ENCODE measurements around the gene UBXN7. TPM values are rescaled to one million over a fixed set of nuclear protein-coding genes. Genes with fewer than 3 reads are reported as not detected.
"Not testable (repeated sequence)": the region's sequence is repeated elsewhere in the genome, so short reads cannot be mapped to it uniquely, and the experiment has no call there.

UBXN7 gene
- total RNA-seq, 1 donor from 2014 or later: 106 TPM

- H3K9me3 Mint-ChIP-seq (ENCODE audit: unreplicated experiment): peaks cover 20% of the 10 kb centered on the region
- H3K27ac Mint-ChIP-seq (ENCODE audit: unreplicated experiment); H3K27me3 Mint-ChIP-seq (ENCODE audit: unreplicated experiment); H3K4me3 Mint-ChIP-seq (ENCODE audit: unreplicated experiment); H3K4me1 Mint-ChIP-seq (ENCODE audit: low read depth, unreplicated experiment): not testable (repeated sequence)
- DNase-seq: peak; percentile 18
- H3K36me3 Mint-ChIP-seq (ENCODE audit: unreplicated experiment): peaks cover 57% of the 10 kb centered on the region
Observed at GRCh38 chr3:196385446-196385845, 46.8 kb downstream of the UBXN7 start.

GRCh38 chr3:196378146-196378841, 53.9 kb downstream of the UBXN7 start:
- DNase-seq: no peak
- no peak for TF ChIP-seq CTCF (IDR thresholded peaks at IDR 0.05; ENCODE audit: partially characterized antibody, unreplicated experiment)
- Mint-ChIP-seq H3K27me3 (ENCODE audit: unreplicated experiment) (peaks cover 6% of the 10 kb centered on the region), H3K27ac (ENCODE audit: unreplicated experiment) (no peak overlapping the region), H3K4me3 (ENCODE audit: unreplicated experiment) (no peak overlapping the region), H3K4me1 (ENCODE audit: low read depth, unreplicated experiment) (no peaks in the 10 kb centered on the region), H3K9me3 (ENCODE audit: unreplicated experiment) (peaks cover 7% of the 10 kb centered on the region), H3K36me3 (ENCODE audit: unreplicated experiment) (peaks cover 25% of the 10 kb centered on the region)

GRCh38 chr3:196377321-196377720, 54.9 kb downstream of the UBXN7 start:
- H3K36me3 Mint-ChIP-seq (ENCODE audit: unreplicated experiment): peaks cover 22% of the 10 kb centered on the region
- TF ChIP-seq CTCF (IDR thresholded peaks at IDR 0.05; ENCODE audit: partially characterized antibody, unreplicated experiment): no peak
- no peak overlapping the region for H3K4me3 Mint-ChIP-seq (ENCODE audit: unreplicated experiment)
- H3K27ac Mint-ChIP-seq (ENCODE audit: unreplicated experiment): peak overlapping the region; percentile 14
- no peaks in the 10 kb centered on the region for H3K4me1 Mint-ChIP-seq (ENCODE audit: low read depth, unreplicated experiment)
- peaks cover 7% of the 10 kb centered on the region for H3K9me3 Mint-ChIP-seq (ENCODE audit: unreplicated experiment)
- no peak for DNase-seq
- peaks cover 5% of the 10 kb centered on the region for H3K27me3 Mint-ChIP-seq (ENCODE audit: unreplicated experiment)

- Mint-ChIP-seq H3K9me3 (ENCODE audit: unreplicated experiment) (no peaks in the 10 kb centered on the region), H3K27ac (ENCODE audit: unreplicated experiment) (peak overlapping the region; percentile 4), H3K4me1 (ENCODE audit: low read depth, unreplicated experiment) (peaks cover 6% of the 10 kb centered on the region), H3K36me3 (ENCODE audit: unreplicated experiment) (peaks cover 8% of the 10 kb centered on the region), H3K4me3 (ENCODE audit: unreplicated experiment) (no peak overlapping the region), H3K27me3 (ENCODE audit: unreplicated experiment) (no peaks in the 10 kb centered on the region)
- no peak for DNase-seq
- TF ChIP-seq CTCF (IDR thresholded peaks at IDR 0.05; ENCODE audit: partially characterized antibody, unreplicated experiment): no peak
Observed at GRCh38 chr3:196365736-196366135, 66.5 kb downstream of the UBXN7 start.

- DNase-seq: no peak
- H3K27ac Mint-ChIP-seq (ENCODE audit: unreplicated experiment): no peak overlapping the region
- H3K27me3 Mint-ChIP-seq (ENCODE audit: unreplicated experiment): peaks cover 3% of the 10 kb centered on the region
- H3K9me3 Mint-ChIP-seq (ENCODE audit: unreplicated experiment): peaks cover 5% of the 10 kb centered on the region
- H3K4me3 Mint-ChIP-seq (ENCODE audit: unreplicated experiment): no peak overlapping the region
- H3K4me1 Mint-ChIP-seq (ENCODE audit: low read depth, unreplicated experiment): peaks cover 8% of the 10 kb centered on the region
- no peak for TF ChIP-seq CTCF (IDR thresholded peaks at IDR 0.05; ENCODE audit: partially characterized antibody, unreplicated experiment)
- peaks cover 21% of the 10 kb centered on the region for H3K36me3 Mint-ChIP-seq (ENCODE audit: unreplicated experiment)
Observed at GRCh38 chr3:196360586-196360985, 71.6 kb downstream of the UBXN7 start.

GRCh38 chr3:196358540-196358939, 73.7 kb downstream of the UBXN7 start:
- not testable (repeated sequence) for H3K4me3 Mint-ChIP-seq (ENCODE audit: unreplicated experiment); H3K27me3 Mint-ChIP-seq (ENCODE audit: unreplicated experiment); DNase-seq; H3K27ac Mint-ChIP-seq (ENCODE audit: unreplicated experiment); H3K9me3 Mint-ChIP-seq (ENCODE audit: unreplicated experiment); H3K4me1 Mint-ChIP-seq (ENCODE audit: low read depth, unreplicated experiment)
- peaks cover 21% of the 10 kb centered on the region for H3K36me3 Mint-ChIP-seq (ENCODE audit: unreplicated experiment)
